D721Med (cell line): Measurements from ENCODE around the gene FAM227A.
A peak's percentile ranks its signal among the peaks of the same experiment; 100 is the strongest.

Source experiments
- DNase-seq: peaks from one replicate; pipeline ENCODE4 v3.0.0; 2011; ENCODE audit warnings: low spot score; ENCODE audit not compliant: insufficient read length
- FAIRE-seq: peaks from 2 replicates; lab custom pipeline; 2011; peaks lifted over from hg19 to GRCh38; lab: Jason Lieb, UNC
- CTCF ChIP-seq: IDR thresholded peaks from 2 replicates; pipeline ENCODE4 v1.5.1; 2012; ENCODE audit warnings: mild to moderate bottlenecking, control low read depth; ENCODE audit not compliant: insufficient read depth; ENCODE audit errors: missing control alignments

Gene FAM227A

GRCh38 chr22:38656256-38657044, at the start of gene FAM227A, which contains the start of gene CBY1:
FAM227A (minus strand) TSS chr22:38656392; CDS start chr22:38650168, 6,224 bp downstream.
CBY1 (plus strand) TSS chr22:38656638; CDS start chr22:38668055, 11,417 bp downstream.
- TF ChIP-seq CTCF = no peak
- FAIRE-seq (no peak), DNase-seq (peak; percentile 77)

- DNase-seq = peak; percentile 63
- TF ChIP-seq CTCF = no peak
- FAIRE-seq = no peak
Measured at GRCh38 chr22:38705235-38706100, 49.3 kb upstream of the FAM227A start, which contains the start of gene GTPBP1. GTPBP1 (plus strand) TSS chr22:38705944; CDS start chr22:38705956, 12 bp downstream.

GRCh38 chr22:38704654-38705234, 48.6 kb upstream of the FAM227A start:
- DNase-seq = no peak
- no peak for TF ChIP-seq CTCF
- no peak for FAIRE-seq

- no peak for TF ChIP-seq CTCF
- FAIRE-seq (no peak), DNase-seq (peak; percentile 52)
Measured at GRCh38 chr22:38700789-38701628, 44.8 kb upstream of the FAM227A start, which contains the start of gene JOSD1. JOSD1 (minus strand) TSS chr22:38700943; CDS start chr22:38699987, 956 bp downstream.

GRCh38 chr22:38700270-38700788, 44.1 kb upstream of the FAM227A start:
- DNase-seq (no peak), FAIRE-seq (no peak)
- TF ChIP-seq CTCF = no peak

- TF ChIP-seq CTCF = no peak
- DNase-seq (no peak), FAIRE-seq (no peak)
Measured at GRCh38 chr22:38699784-38700183, 43.6 kb upstream of the FAM227A start.
